Endodermal cell (in vitro differentiated cells): Measurements from ENCODE around the gene SORCS1. TPM values are rescaled to one million over a fixed set of nuclear protein-coding genes. Genes with fewer than 3 reads are reported as not detected.

Experiments
- DNase-seq: peaks from one replicate; pipeline ENCODE4 v3.0.0-alpha.2; 2017
- H3K27ac ChIP-seq: 2 replicates; pipeline ENCODE4 v1.5.1; 2013; ENCODE audit warnings: mild to moderate bottlenecking, low read depth, low read length, moderate library complexity
- H3K27me3 ChIP-seq: 2 replicates; pipeline ENCODE4 v1.6.1; 2013; ENCODE audit warnings: mild to moderate bottlenecking, low read length, moderate library complexity; ENCODE audit not compliant: insufficient read depth, control insufficient read depth, poor library complexity, severe bottlenecking
- H3K36me3 ChIP-seq: 2 replicates; pipeline ENCODE4 v1.7.0; 2013; ENCODE audit warnings: mild to moderate bottlenecking, low read length, moderate library complexity; ENCODE audit not compliant: control insufficient read depth, insufficient read depth
- H3K4me1 ChIP-seq: one replicate; pipeline ENCODE4 v1.7.0; 2013; ENCODE audit warnings: low read length; ENCODE audit not compliant: control insufficient read depth, insufficient read depth
- H3K4me3 ChIP-seq: 2 replicates; pipeline ENCODE4 v1.5.1; 2013; ENCODE audit warnings: mild to moderate bottlenecking, low read length, moderate library complexity
- H3K9ac ChIP-seq: 2 replicates; pipeline ENCODE4 v1.6.1; 2013; ENCODE audit warnings: mild to moderate bottlenecking, low read length, moderate library complexity; ENCODE audit not compliant: poor library complexity, severe bottlenecking; ENCODE audit errors: extremely low read depth
- H3K9me3 ChIP-seq: 2 replicates; pipeline ENCODE4 v1.6.1; 2013; ENCODE audit warnings: mild to moderate bottlenecking, low read length, moderate library complexity; ENCODE audit not compliant: control insufficient read depth
- H3K27ac Mint-ChIP-seq: 2 replicates; pipeline ENCODE4 v1.8.0; 2020; ENCODE audit warnings: mixed read lengths
- H3K27me3 Mint-ChIP-seq: 2 replicates; pipeline ENCODE4 v1.8.0; 2021; ENCODE audit warnings: mild to moderate bottlenecking, mixed read lengths; ENCODE audit not compliant: insufficient read depth
- H3K36me3 Mint-ChIP-seq: 2 replicates; pipeline ENCODE4 v1.8.0; 2020; ENCODE audit warnings: low read depth, mixed read lengths
- H3K4me1 Mint-ChIP-seq: 2 replicates; pipeline ENCODE4 v1.8.0; 2020; ENCODE audit warnings: mixed read lengths
- H3K4me3 Mint-ChIP-seq: 2 replicates; pipeline ENCODE4 v1.8.0; 2020; ENCODE audit warnings: mild to moderate bottlenecking, moderate library complexity, mixed read lengths
- H3K9me3 Mint-ChIP-seq: 2 replicates; pipeline ENCODE4 v1.8.0; 2020; ENCODE audit warnings: mild to moderate bottlenecking, mixed read lengths
- CTCF ChIP-seq: fragments of 200-600 bp; sonication (generic); conservative IDR thresholded peaks from 2 replicates; pipeline ENCODE4 v1.5.0; 2021; ENCODE audit warnings: antibody characterized with exemption, mild to moderate bottlenecking
- WGBS, 2 experiments: methylation state at CpG; one replicate each; pipeline versions ENCODE4 v1.1.5 to v1.1.7; 2013; ENCODE audit warnings: missing lambda C conversion rate in 2 of 2, mixed read lengths in 1 of 2; ENCODE audit not compliant: insufficient coverage in 1 of 2, insufficient read length in 1 of 2; 5-methylcytosine and 5-hydroxymethylcytosine counted together
- total RNA-seq, 2 donors: library from RNA; stranded (reverse); fragmentation: NEBNext Ultra II Directional in 1 of 2; extraction: Animal tissue kit (Norgen Biotek cat#: 25700) in 1 of 2; gene quantifications; 2 replicates in 1 of 2; 3 replicates in 1 of 2; pipeline ENCODE4 v1.2.1, GENCODE V29; 2021

The SORCS1 gene
- total RNA-seq, 2 donors from 2014 or later: 57.4 to 79.6 TPM

- Histone ChIP-seq H3K4me3 (no peak overlapping the region), H3K4me1 (no peaks in the 10 kb centered on the region), H3K27ac (no peak overlapping the region), H3K36me3 (peaks cover 34% of the 10 kb centered on the region), H3K9ac (no peak overlapping the region), H3K27me3 (no peaks in the 10 kb centered on the region), H3K9me3 (peaks cover 6% of the 10 kb centered on the region)
- Mint-ChIP-seq H3K4me1 (peaks cover 7% of the 10 kb centered on the region), H3K36me3 (peaks cover 24% of the 10 kb centered on the region), H3K27ac (no peak overlapping the region), H3K9me3 (peaks cover 2% of the 10 kb centered on the region), H3K27me3 (no peaks in the 10 kb centered on the region), H3K4me3 (no peak overlapping the region)
- WGBS, 2 experiments: 67 to 81% methylated on average over 2 of the region's 2 CpGs
- DNase-seq: no peak
- TF ChIP-seq CTCF: no peak
Measured at GRCh38 chr10:106720683-106721082, 443.8 kb downstream of the SORCS1 start.

GRCh38 chr10:106716381-106716780 is 448.1 kb downstream of the SORCS1 start:
- peaks cover 7% of the 10 kb centered on the region for H3K4me1 Mint-ChIP-seq
- no peak overlapping the region for H3K4me3 Mint-ChIP-seq
- DNase-seq: no peak
- no peak for TF ChIP-seq CTCF
- H3K9me3 Mint-ChIP-seq: peaks cover 11% of the 10 kb centered on the region
- peaks cover 39% of the 10 kb centered on the region for H3K36me3 ChIP-seq
- WGBS, 2 experiments: 86% methylated on average over 1 of the region's 1 CpG; no CpG with 5 or more reads in 1 of the 2 experiments
- H3K4me1 ChIP-seq: no peaks in the 10 kb centered on the region
- peaks cover 24% of the 10 kb centered on the region for H3K9me3 ChIP-seq
- no peak overlapping the region for H3K4me3 ChIP-seq
- no peaks in the 10 kb centered on the region for H3K27me3 ChIP-seq
- no peak overlapping the region for H3K27ac ChIP-seq
- peaks cover 29% of the 10 kb centered on the region for H3K36me3 Mint-ChIP-seq
- no peak overlapping the region for H3K27ac Mint-ChIP-seq
- no peaks in the 10 kb centered on the region for H3K27me3 Mint-ChIP-seq
- H3K9ac ChIP-seq: no peak overlapping the region

- peaks cover 12% of the 10 kb centered on the region for H3K9me3 Mint-ChIP-seq
- H3K9ac ChIP-seq: no peak overlapping the region
- no peak overlapping the region for H3K4me3 Mint-ChIP-seq
- WGBS, 2 experiments: 92 to 99% methylated on average over 6 of the region's 6 CpGs
- no peak for TF ChIP-seq CTCF
- no peak for DNase-seq
- no peaks in the 10 kb centered on the region for H3K4me1 ChIP-seq
- no peaks in the 10 kb centered on the region for H3K27me3 ChIP-seq
- peaks cover 36% of the 10 kb centered on the region for H3K36me3 ChIP-seq
- no peaks in the 10 kb centered on the region for H3K27me3 Mint-ChIP-seq
- H3K36me3 Mint-ChIP-seq: peaks cover 28% of the 10 kb centered on the region
- no peak overlapping the region for H3K27ac ChIP-seq
- H3K27ac Mint-ChIP-seq: no peak overlapping the region
- H3K4me3 ChIP-seq: no peak overlapping the region
- peaks cover 26% of the 10 kb centered on the region for H3K9me3 ChIP-seq
- H3K4me1 Mint-ChIP-seq: peaks cover 4% of the 10 kb centered on the region
Measured at GRCh38 chr10:106714734-106715555, 449.6 kb downstream of the SORCS1 start.
